HepG2 (cell line): ENCODE data around the gene IFNL2. TPM values are rescaled to one million over a fixed set of nuclear protein-coding genes. Genes with fewer than 3 reads are reported as not detected.

ENCODE experiments used
- ATAC-seq: fragments of 200-7000 bp; cut with Tn5 transposase; 3 replicates; pipeline ENCODE4 v1.9.1; 2020; ENCODE audit warnings: mild to moderate bottlenecking, moderate library complexity
- BruUV-seq: library from RNA; stranded (reverse); fragments of 400-500 nt; replicated peaks from 2 replicates; lab custom pipeline; 2021; lab: Mats Ljungman, UMichigan
- CTCF ChIA-PET: fragments of 300-600 bp; formaldehyde crosslinking; extraction: SDS; loops from one replicate; lab custom pipeline; 2021; ENCODE audit warnings: low total read pairs, inconsistent platforms, low intra/inter-chr PET ratio; lab: Yijun Ruan, JAX
- POLR2A ChIA-PET: fragments of 350-600 bp; sonication (Branson Sonifier 250); formaldehyde crosslinking; loops from one replicate; lab custom pipeline; 2020; ENCODE audit warnings: antibody characterized with exemption, inconsistent platforms; lab: Yijun Ruan, JAX
- DNase-seq: peaks from one replicate; pipeline ENCODE4 v3.0.0-alpha.2; 2015; ENCODE audit warnings: low spot score
- FAIRE-seq: peaks from 3 replicates; lab custom pipeline; 2011; peaks lifted over from hg19 to GRCh38; lab: Jason Lieb, UNC
- H2AFZ ChIP-seq: one replicate; pipeline ENCODE4 v1.6.1; 2011; ENCODE audit warnings: low read length, inconsistent platforms
- H3K27ac ChIP-seq: fragments of 300-600 bp; 3 replicates; pipeline ENCODE4 v1.8.0; 2011; ENCODE audit warnings: mixed run types, mild to moderate bottlenecking, mixed read lengths, low read length, inconsistent platforms; ENCODE audit not compliant: insufficient read depth; ENCODE audit errors: extremely low read length
- H3K27me3 ChIP-seq, 2 experiments: fragments of 200-600 bp in 1 of 2; 2 replicates in 1 of 2; 3 replicates in 1 of 2; pipeline versions ENCODE4 v1.6.0 to v1.8.0; 2011; ENCODE audit warnings: low read length in 2 of 2, mild to moderate bottlenecking in 2 of 2, moderate library complexity in 2 of 2, inconsistent platforms in 1 of 2; ENCODE audit not compliant: insufficient read depth in 2 of 2, control insufficient read depth in 1 of 2
- H3K36me3 ChIP-seq, 2 experiments: fragments of 200-600 bp in 1 of 2; replicated peaks in 1 of 2; 2 replicates in 1 of 2; 3 replicates in 1 of 2; pipeline versions ENCODE4 v1.5.1 to v1.8.0; 2011; ENCODE audit warnings: low read length in 2 of 2, inconsistent platforms in 1 of 2; ENCODE audit not compliant: insufficient read depth in 2 of 2, control insufficient read depth in 1 of 2
- H3K4me1 ChIP-seq: 2 replicates; pipeline ENCODE4 v1.5.1; 2012; ENCODE audit warnings: low read length, inconsistent platforms; ENCODE audit not compliant: insufficient read depth
- H3K4me2 ChIP-seq: 2 replicates; pipeline ENCODE4 v1.6.0; 2011; ENCODE audit warnings: low read depth, low read length, inconsistent platforms
- H3K4me3 ChIP-seq, 3 experiments: fragments of 200-600 bp in 1 of 3; sonication (generic), shearing (Covaris generic) in 1 of 3; replicated peaks in 1 of 3; 2 replicates each; pipeline ENCODE4 v1.5.1; 2011 to 2016; ENCODE audit warnings: low read length in 3 of 3, inconsistent platforms in 2 of 3, low read depth in 2 of 3, mild to moderate bottlenecking in 2 of 3, control low read depth in 1 of 3, mixed read lengths in 1 of 3; ENCODE audit not compliant: insufficient read depth in 1 of 3
- H3K79me2 ChIP-seq: one replicate; pipeline ENCODE4 v1.6.1; 2011; ENCODE audit warnings: low read length, inconsistent platforms; ENCODE audit not compliant: insufficient read depth
- H3K9ac ChIP-seq: 2 replicates; pipeline ENCODE4 v1.6.0; 2011; ENCODE audit warnings: mild to moderate bottlenecking, low read depth, low read length, inconsistent platforms; ENCODE audit not compliant: insufficient read depth
- H3K9me3 ChIP-seq: 2 replicates; pipeline ENCODE4 v1.5.1; 2012; ENCODE audit warnings: mild to moderate bottlenecking, low read length
- H4K20me1 ChIP-seq: 2 replicates; pipeline ENCODE4 v1.6.0; 2011; ENCODE audit warnings: inconsistent platforms, mild to moderate bottlenecking, low read length, moderate library complexity; ENCODE audit not compliant: insufficient read depth
- BRCA1 ChIP-seq: sonication (generic); formaldehyde crosslinking; IDR thresholded peaks from 2 replicates; pipeline ENCODE4 v1.4.0; 2020; ENCODE audit warnings: missing genetic modification reagents
- CBFB ChIP-seq: sonication (generic); formaldehyde crosslinking; IDR thresholded peaks from 2 replicates; pipeline ENCODE4 v1.4.0; 2020; ENCODE audit warnings: missing genetic modification reagents
- CC2D1A ChIP-seq: sonication (generic); formaldehyde crosslinking; IDR thresholded peaks from 2 replicates; pipeline ENCODE4 v1.8.1; 2023; ENCODE audit warnings: mild to moderate bottlenecking, missing genetic modification reagents
- E2F2 ChIP-seq: sonication (generic); formaldehyde crosslinking; IDR thresholded peaks from 2 replicates; pipeline ENCODE4 v1.4.0; 2020; ENCODE audit warnings: missing genetic modification reagents, borderline replicate concordance
- GPN1 ChIP-seq: sonication (generic); formaldehyde crosslinking; IDR thresholded peaks from 2 replicates; pipeline ENCODE4 v1.5.1; 2020; ENCODE audit warnings: missing genetic modification reagents, borderline replicate concordance
- HDAC2 ChIP-seq: sonication (generic); formaldehyde crosslinking; IDR thresholded peaks from 2 replicates; pipeline ENCODE4 v1.4.0; 2020; ENCODE audit warnings: missing genetic modification reagents
- IRF2 ChIP-seq: IDR thresholded peaks from 2 replicates; pipeline ENCODE4 v1.6.1; 2018; ENCODE audit warnings: missing genetic modification reagents, missing compliant biosample characterization
- JUNB ChIP-seq: sonication (generic); formaldehyde crosslinking; IDR thresholded peaks from 2 replicates; pipeline ENCODE4 v1.8.0; 2022; ENCODE audit warnings: missing genetic modification reagents, mild to moderate bottlenecking, borderline replicate concordance
- KDM1A ChIP-seq: IDR thresholded peaks from 2 replicates; pipeline ENCODE4 v1.6.1; 2016; ENCODE audit warnings: missing compliant biosample characterization
- MTF2 ChIP-seq: sonication (generic); formaldehyde crosslinking; IDR thresholded peaks from 2 replicates; pipeline ENCODE4 v1.5.0; 2020; ENCODE audit warnings: missing genetic modification reagents, borderline replicate concordance
- MXD1 ChIP-seq: sonication (generic); formaldehyde crosslinking; IDR thresholded peaks from 2 replicates; pipeline ENCODE4 v1.4.0; 2020; ENCODE audit warnings: mild to moderate bottlenecking, missing genetic modification reagents
- PAWR ChIP-seq: sonication (generic); formaldehyde crosslinking; IDR thresholded peaks from 2 replicates; pipeline ENCODE4 v1.4.0; 2020; ENCODE audit warnings: missing genetic modification reagents, mild to moderate bottlenecking, borderline replicate concordance
- PHF20 ChIP-seq: sonication (generic); formaldehyde crosslinking; IDR thresholded peaks from 2 replicates; pipeline ENCODE4 v1.5.0; 2020; ENCODE audit warnings: mild to moderate bottlenecking, missing genetic modification reagents
- PPARG ChIP-seq: conservative IDR thresholded peaks from 2 replicates; pipeline ENCODE4 v1.6.1; 2016; ENCODE audit warnings: missing biosample characterization, missing genetic modification reagents
- SALL1 ChIP-seq: sonication (generic); formaldehyde crosslinking; IDR thresholded peaks from 2 replicates; pipeline ENCODE4 v1.8.0; 2022; ENCODE audit warnings: mild to moderate bottlenecking, missing genetic modification reagents
- SP5 ChIP-seq: IDR thresholded peaks from 2 replicates; pipeline ENCODE4 v1.6.1; 2016; ENCODE audit warnings: low read depth, borderline replicate concordance
- ZNF841 ChIP-seq: sonication (generic); formaldehyde crosslinking; IDR thresholded peaks from 2 replicates; pipeline ENCODE4 v1.8.1; 2023; ENCODE audit warnings: missing genetic modification reagents, borderline replicate concordance
- WGBS: methylation state at CpG from one replicate; pipeline ENCODE4 v1.1.6; 2017; ENCODE audit warnings: low lambda C conversion rate; 5-methylcytosine and 5-hydroxymethylcytosine counted together
- in situ Hi-C: cut with HindIII; loops from 2 replicates; pipeline ENCODE4 v1.10.0; 2017; ENCODE audit warnings: low pct_unique_long_range_greater_than_20kb; ENCODE audit not compliant: extremely low pct_ligation_motif_present
- intact Hi-C: fragments of 100-400 bp; cut with micrococcal nuclease; formaldehyde crosslinking; loops from one replicate; pipeline ENCODE4 v1.10.0; 2022; ENCODE audit not compliant: unreplicated experiment
- polyA plus RNA-seq, 8 experiments: library from polyadenylated mRNA; depleted of rRNA in 3 of 8; stranded (reverse) in 7 of 8; unstranded in 1 of 8; fragments of >200 nt; fragmentation: Illumina TruSeq in 4 of 8; extraction: Trizol in 4 of 8; gene quantifications; 2 replicates each; pipeline versions ENCODE4 v1.2.1 to v1.2.3, GENCODE V29; 2011 to 2016; ENCODE audit warnings: low read depth in 4 of 8, missing spikeins in 1 of 8, mixed read lengths in 1 of 8; ENCODE audit not compliant: insufficient read depth in 1 of 8
- total RNA-seq, 5 experiments: library from RNA; depleted of rRNA; stranded (reverse); fragments of >200 nt; fragmentation: Illumina TruSeq; extraction: Trizol; gene quantifications; 2 replicates each; pipeline ENCODE4 v1.2.3, GENCODE V29; 2016; ENCODE audit warnings: low read depth in 1 of 5

IFNL2 gene
- total and polyA plus RNA-seq, 2 of the 13 experiments (the other 11 are each of a cell fraction or from before 2014, with no cell fraction given), result not detected

GRCh38 chr19:39232708-39233107 lies 35.5 kb upstream of the IFNL2 start:
- H2AFZ ChIP-seq, result no peak overlapping the region
- DNase-seq (no peak), ATAC-seq (no peak), FAIRE-seq (no peak)
- H3K4me3 ChIP-seq, result no peak overlapping the region
- no peaks in the 10 kb centered on the region for H3K79me2 ChIP-seq
- no peaks in the 10 kb centered on the region for H4K20me1 ChIP-seq
- H3K4me1 ChIP-seq, result peaks cover 4% of the 10 kb centered on the region; the same call in 1 of the 2 replicates
- TF ChIP-seq GPN1 (CRISPR knock-in tag) (no peak), JUNB (CRISPR knock-in tag) (no peak), CC2D1A (CRISPR knock-in tag) (no peak), MXD1 (no peak), ZNF841 (no peak), HDAC2 (CRISPR knock-in tag) (no peak), PAWR (CRISPR knock-in tag) (no peak), SP5 (CRISPR knock-in tag) (no peak)
- no peaks in the 10 kb centered on the region for H3K9me3 ChIP-seq
- no peaks in the 10 kb centered on the region; a peak in 1 of 5 replicates for H3K27me3 ChIP-seq
- CTCF ChIA-PET, result no interaction called here
- in situ Hi-C loops (no loop called here), intact Hi-C loops (no loop called here)
- no peak overlapping the region for H3K4me2 ChIP-seq
- H3K36me3 ChIP-seq, result no peaks in the 10 kb centered on the region
- WGBS, result 7% methylated on average over 3 of the region's 5 CpGs
- POLR2A ChIA-PET, result no interaction called here
- no peak overlapping the region for H3K27ac ChIP-seq
- H3K9ac ChIP-seq, result no peak overlapping the region
- no TSS peak for BruUV-seq

- no peak overlapping the region for H3K4me3 ChIP-seq
- H3K4me2 ChIP-seq, result no peak overlapping the region
- H2AFZ ChIP-seq, result no peak overlapping the region
- TF ChIP-seq E2F2 (CRISPR knock-in tag) (no peak), CBFB (CRISPR knock-in tag) (no peak), SALL1 (CRISPR knock-in tag) (no peak), IRF2 (CRISPR knock-in tag) (no peak), PHF20 (CRISPR knock-in tag) (no peak), MTF2 (no peak), BRCA1 (no peak), PPARG (CRISPR knock-in tag) (no peak), KDM1A (CRISPR knock-in tag) (no peak)
- H3K79me2 ChIP-seq, result no peaks in the 10 kb centered on the region
- ChIA-PET POLR2A (no interaction called here), CTCF (no interaction called here)
- H3K27ac ChIP-seq, result no peak overlapping the region
- no peaks in the 10 kb centered on the region for H4K20me1 ChIP-seq
- H3K9ac ChIP-seq, result no peak overlapping the region
- FAIRE-seq (no peak), ATAC-seq (peak; percentile 33), DNase-seq (no peak)
- H3K9me3 ChIP-seq, result no peaks in the 10 kb centered on the region
- H3K4me1 ChIP-seq, result peaks cover 13% of the 10 kb centered on the region
- in situ Hi-C loops (no loop called here), intact Hi-C loops (no loop called here)
- 14% methylated on average over 9 of the region's 12 CpGs for WGBS
- peaks cover 0 to under 1% of the 10 kb centered on the region in 2 experiments; a peak in 1 of 5 replicates for H3K27me3 ChIP-seq
- BruUV-seq, result no TSS peak
- no peaks in the 10 kb centered on the region for H3K36me3 ChIP-seq
These were observed 31.7 kb upstream of the IFNL2 start for GRCh38 chr19:39236527-39236926.
